GM21786 (cell line): ENCODE measurements around the gene XKR7.

Experiments used
- ATAC-seq: cut with Tn5 transposase; IDR thresholded peaks from one replicate; pipeline ENCODE4 v1.9.1; 2021; ENCODE audit not compliant: unreplicated experiment

Gene XKR7

GRCh38 chr20:31943052-31943471 lies 24.9 kb upstream of the XKR7 start:
- ATAC-seq, result no peak

- ATAC-seq, result no peak
These were observed 22.6 kb upstream of the XKR7 start for GRCh38 chr20:31945319-31945718.

- ATAC-seq, result no peak
These were observed 22.2 kb upstream of the XKR7 start for GRCh38 chr20:31945785-31946184.

GRCh38 chr20:31948008-31948407 lies 19.9 kb upstream of the XKR7 start:
- no peak for ATAC-seq

- ATAC-seq, result no peak
These were observed 17.9 kb upstream of the XKR7 start for GRCh38 chr20:31949877-31950646.

- ATAC-seq, result no peak
These were observed 16.8 kb upstream of the XKR7 start for GRCh38 chr20:31951203-31951529.

GRCh38 chr20:31951530-31952453 lies 16.2 kb upstream of the XKR7 start, which contains the start of gene PDRG1:
Gene PDRG1, minus strand, starts transcription at chr20:31952046. Its CDS starts 85 bp downstream, at chr20:31951961.
- ATAC-seq, result peak; percentile 92

- ATAC-seq, result no peak
These were observed 14.3 kb upstream of the XKR7 start for GRCh38 chr20:31953556-31954148.

- no peak for ATAC-seq
These were observed 13.5 kb upstream of the XKR7 start for GRCh38 chr20:31954500-31954899.

GRCh38 chr20:31956556-31957526 lies 11.1 kb upstream of the XKR7 start:
- ATAC-seq, result no peak

- ATAC-seq, result no peak
These were observed 5.2 kb upstream of the XKR7 start for GRCh38 chr20:31962761-31963160.

GRCh38 chr20:31963889-31964288 lies 4.1 kb upstream of the XKR7 start:
- no peak for ATAC-seq

GRCh38 chr20:31966991-31967655 lies 828 bp upstream of the XKR7 start:
- ATAC-seq, result no peak

- no peak for ATAC-seq
These were observed 558 bp downstream of the XKR7 start for GRCh38 chr20:31968291-31969126.

GRCh38 chr20:31969991-31970390 lies 2.0 kb downstream of the XKR7 start:
- ATAC-seq, result no peak

- no peak for ATAC-seq
These were observed 4.6 kb downstream of the XKR7 start for GRCh38 chr20:31972471-31973021.

GRCh38 chr20:31974296-31974695 lies 6.3 kb downstream of the XKR7 start:
- ATAC-seq, result no peak

GRCh38 chr20:31974951-31975487 lies 7.1 kb downstream of the XKR7 start:
- no peak for ATAC-seq
